GM19467 (cell line): ENCODE results near the gene DPP7.

Experiments
- ATAC-seq: cut with Tn5 transposase; IDR thresholded peaks from one replicate; pipeline ENCODE4 v1.9.1; 2021; ENCODE audit warnings: mild to moderate bottlenecking, moderate library complexity; ENCODE audit not compliant: unreplicated experiment

DPP7 gene

DNA sequence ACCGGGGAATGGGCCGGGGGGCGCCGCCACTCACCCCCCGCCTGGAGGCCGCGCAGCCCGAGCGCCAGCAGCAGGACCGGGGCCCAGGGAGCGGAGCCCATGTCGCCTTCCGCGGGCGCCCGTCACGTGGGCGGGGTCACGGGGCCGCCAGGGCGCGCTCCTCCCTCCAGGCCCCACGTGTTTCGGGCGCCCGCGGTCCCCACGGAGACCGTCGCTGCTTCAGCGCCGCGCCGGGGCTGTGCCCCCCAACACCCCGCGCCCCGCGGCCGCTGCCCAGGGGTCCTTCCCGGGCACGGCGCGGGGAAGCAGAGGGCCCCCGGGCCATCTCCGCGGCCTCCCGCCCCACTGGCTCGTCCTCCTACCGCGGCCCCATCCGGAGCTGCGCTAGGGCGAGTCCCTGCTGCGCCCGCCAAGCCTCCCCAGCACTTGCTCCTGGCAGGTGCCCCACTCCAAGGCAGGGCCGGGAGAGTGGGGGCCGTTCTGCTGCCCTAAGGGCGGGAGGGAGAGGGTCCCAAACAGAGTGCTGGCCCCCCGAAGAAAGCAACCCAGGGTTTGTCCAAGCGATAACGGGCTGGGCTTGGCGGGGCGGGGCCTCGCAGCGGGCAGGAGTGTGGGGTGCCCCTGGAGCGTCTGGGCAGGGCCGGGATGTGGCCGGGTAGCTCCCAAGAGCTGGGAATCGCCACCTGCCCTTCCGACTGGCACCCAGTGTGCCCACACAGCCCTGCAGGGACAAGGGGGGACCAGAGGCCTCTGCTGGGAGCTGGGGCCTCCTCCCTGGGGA, at the start of gene DPP7:
Gene DPP7 (minus strand): TSS at position 121 of the 781 bp plus-strand sequence. CDS start 20 bp downstream, at position 101.
- peak; percentile 69 for ATAC-seq

DNA sequence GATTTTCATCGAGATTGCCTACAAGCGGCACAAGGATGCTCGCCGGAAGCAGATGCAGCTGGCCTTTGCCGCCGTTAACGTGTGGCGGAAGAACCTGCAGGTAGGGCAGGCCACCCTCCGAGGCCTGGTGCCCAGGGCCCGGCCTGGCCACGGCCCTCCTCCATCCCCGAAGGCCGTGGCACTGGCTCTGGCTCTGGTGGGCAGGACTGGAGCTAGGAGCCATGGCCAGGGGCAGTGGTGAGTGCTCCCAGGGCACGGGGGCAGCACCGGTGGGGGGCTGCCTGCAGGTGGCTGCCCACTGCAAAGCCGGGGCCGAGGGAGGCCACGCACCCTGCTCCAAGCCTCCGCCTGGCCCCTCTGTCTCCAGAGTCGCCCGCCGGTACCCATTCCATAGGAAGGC, 49.3 kb upstream of the DPP7 start:
- no peak for ATAC-seq

DNA sequence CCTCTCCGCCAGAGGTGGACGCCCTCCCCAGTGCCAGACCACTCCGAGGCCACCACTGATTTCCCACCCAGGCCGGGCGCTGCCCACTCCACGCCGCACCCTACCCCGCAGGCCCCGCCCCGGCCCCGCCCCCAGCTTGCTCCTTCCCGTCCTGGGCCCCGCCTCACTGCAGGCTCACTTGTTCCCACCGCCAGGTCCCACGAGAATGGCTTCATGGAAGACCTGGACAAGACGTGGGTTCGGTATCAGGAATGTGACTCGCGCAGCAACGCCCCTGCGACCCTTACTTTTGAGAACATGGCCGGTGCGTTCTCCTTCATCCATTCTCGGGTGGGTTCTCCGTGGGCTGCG, 48.8 kb upstream of the DPP7 start:
- ATAC-seq = no peak

GRCh38 chr9:137162505-137163364, 48.2 kb upstream of the DPP7 start:
- ATAC-seq = no peak

DNA sequence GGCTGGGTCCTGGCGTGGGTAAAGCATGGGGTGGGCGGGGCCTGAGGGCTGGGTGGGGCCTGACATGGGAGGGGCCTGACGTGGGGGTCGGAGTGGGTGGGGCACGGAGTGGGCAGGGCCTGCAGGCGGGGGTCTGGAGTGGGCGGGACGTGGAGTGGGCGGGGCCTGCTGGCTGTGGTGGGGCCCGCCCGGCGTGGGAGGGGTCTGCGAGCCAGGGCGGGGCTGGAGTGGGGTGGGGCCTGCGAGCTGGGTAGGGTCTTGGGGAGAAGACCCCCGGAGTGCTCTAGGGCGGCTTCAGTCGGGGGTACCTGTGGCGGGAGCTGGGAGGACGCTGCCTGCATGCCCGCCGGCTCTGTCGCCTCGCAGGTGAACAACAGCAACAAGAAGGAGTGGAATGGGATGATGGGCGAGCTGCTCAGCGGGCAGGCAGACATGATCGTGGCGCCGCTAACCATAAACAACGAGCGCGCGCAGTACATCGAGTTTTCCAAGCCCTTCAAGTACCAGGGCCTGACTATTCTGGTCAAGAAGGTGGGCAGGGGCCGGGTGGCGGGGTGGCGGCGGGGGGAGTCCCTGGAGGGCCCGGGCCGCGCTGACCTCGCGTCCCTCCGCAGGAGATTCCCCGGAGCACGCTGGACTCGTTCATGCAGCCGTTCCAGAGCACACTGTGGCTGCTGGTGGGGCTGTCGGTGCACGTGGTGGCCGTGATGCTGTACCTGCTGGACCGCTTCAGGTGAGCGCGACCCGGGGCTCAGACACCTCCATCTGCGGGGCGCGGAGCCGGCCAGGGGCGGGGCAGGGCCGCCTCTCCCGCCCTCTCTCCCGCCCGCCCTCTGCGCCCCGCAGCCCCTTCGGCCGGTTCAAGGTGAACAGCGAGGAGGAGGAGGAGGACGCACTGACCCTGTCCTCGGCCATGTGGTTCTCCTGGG, 47.3 kb upstream of the DPP7 start:
- no peak for ATAC-seq

DNA sequence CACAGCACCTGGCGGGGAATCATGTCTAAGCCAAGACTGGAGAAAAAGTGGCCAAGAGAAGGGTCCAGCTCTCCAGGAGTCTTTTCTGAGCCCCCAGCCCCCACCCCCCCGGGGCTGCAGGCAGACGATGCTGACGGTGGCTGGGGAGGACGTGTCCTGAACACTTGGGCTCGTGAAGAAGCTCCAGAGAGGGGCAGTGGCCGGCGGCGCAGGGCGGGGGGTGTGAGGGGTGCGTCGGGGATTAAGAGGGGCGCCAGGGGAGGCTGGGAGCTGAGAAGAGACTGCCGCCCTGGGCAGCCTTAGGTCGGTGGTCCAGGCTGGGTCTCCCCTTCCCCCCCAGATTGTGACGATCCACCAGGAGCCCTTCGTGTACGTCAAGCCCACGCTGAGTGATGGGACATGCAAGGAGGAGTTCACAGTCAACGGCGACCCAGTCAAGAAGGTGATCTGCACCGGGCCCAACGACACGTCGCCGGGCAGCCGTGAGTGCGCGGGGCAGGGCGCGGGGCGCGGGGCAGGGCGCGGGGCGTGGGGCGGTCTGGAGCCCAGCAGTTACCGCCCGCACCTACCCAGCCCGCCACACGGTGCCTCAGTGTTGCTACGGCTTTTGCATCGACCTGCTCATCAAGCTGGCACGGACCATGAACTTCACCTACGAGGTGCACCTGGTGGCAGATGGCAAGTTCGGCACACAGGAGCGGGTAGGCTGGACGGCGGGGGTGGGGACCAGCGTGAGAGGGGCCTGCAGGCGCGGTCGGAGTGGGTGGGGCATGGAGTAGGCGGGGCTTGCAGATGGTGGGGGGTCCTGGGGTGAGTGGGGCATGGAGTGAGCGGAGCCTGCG, 46.4 kb upstream of the DPP7 start:
- no peak for ATAC-seq

DNA sequence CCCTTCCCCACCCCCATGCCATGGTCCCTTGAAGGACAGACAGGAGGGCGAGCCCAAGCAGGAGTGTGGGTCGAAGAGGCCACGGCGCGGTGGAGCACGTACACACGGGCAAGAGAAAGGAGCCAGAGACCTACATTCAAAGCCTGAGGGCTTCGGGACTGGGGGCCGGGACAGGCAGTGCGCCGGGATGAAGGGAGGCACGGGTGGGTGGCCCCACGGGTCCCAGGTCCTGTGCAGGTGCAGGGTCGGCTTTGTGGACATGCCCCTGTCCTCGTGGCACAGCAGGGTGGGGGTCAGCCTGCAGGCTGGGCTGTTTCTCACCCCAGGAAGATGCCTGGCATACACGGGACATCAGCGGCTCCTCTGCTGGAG, 45.5 kb upstream of the DPP7 start:
- no peak for ATAC-seq

DNA sequence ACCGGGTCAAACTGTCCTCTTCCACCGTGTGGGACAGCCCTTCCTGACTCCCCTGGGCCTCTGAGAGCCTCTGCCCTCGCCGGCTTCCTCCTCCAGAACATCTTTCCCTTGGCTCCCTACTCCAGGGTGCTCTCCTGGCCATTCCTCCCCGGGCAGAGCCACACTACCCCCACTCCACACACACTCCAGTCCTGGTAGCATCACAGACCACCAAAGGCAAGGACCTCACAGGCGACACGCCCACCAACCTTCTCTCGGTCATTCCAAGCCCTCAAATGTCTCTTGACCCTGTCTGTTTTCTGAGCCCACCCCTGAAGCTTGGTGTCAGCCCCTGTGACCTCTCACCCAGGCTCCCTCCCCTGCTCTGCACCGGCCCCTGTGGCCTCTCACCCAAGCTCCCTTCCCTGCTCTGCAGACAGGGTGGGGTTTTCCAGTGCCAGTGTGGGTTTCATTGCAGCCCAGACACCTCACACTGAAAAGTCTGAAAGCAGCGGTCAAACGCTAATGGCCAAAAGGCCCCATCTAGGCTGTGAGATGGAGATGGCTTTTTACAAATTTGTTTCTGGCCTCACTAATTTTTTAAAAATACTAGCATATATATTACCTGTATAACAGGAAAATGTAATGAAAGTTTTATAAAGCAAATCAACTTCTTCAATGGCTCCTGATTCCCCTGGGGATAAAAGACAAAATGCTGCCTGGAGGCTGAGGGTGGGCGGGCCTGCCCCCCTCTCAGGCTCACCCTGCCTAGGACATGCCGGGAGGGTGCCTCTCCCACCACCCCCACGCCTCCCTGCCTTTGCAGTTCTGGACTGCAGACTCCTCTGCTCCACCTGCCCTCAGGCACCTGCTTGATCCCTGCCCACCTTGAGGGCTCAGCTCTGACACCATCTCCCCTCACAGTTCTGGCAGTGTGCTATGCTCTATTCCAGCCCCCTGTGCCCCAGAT, 44.8 kb upstream of the DPP7 start:
- no peak for ATAC-seq

GRCh38 chr9:137158625-137159024, 44.1 kb upstream of the DPP7 start:
- no peak for ATAC-seq

DNA sequence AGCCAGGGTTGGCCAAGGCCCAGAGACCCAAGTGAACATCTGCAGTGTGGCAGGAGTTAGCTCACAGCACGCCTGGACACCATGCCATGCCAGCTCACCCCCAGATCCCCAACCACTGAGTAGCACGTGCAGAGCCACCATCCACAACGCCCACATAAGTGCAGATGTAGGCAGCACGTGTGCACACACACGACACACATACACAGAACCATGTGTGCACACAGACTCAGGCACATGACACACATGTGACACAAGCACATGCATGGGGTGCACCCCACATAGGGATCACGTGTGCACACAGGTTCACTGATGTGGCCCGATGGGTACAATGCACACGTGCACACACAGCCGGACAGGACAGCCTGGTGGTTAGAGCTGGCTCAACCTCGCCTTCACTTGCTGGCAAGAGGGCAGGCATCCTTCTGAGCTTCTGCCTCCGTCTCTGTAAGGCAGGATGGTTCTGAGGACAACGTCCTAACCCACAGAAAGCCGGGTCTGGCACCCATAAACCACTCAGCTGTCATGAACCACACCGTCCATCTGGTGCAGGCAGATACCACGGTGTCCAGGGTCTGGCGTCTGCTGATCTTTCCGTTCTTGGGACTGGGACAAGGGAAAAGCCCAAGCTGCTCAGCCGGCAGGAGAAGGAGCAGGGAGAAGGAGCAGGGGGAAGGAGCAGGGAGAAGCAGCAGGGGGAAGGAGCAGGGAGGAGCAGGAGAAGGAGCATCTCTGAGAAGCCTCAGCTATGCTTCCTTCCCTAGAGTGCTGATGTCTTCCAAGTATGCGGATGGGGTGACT, 43.3 kb upstream of the DPP7 start:
- no peak for ATAC-seq

DNA sequence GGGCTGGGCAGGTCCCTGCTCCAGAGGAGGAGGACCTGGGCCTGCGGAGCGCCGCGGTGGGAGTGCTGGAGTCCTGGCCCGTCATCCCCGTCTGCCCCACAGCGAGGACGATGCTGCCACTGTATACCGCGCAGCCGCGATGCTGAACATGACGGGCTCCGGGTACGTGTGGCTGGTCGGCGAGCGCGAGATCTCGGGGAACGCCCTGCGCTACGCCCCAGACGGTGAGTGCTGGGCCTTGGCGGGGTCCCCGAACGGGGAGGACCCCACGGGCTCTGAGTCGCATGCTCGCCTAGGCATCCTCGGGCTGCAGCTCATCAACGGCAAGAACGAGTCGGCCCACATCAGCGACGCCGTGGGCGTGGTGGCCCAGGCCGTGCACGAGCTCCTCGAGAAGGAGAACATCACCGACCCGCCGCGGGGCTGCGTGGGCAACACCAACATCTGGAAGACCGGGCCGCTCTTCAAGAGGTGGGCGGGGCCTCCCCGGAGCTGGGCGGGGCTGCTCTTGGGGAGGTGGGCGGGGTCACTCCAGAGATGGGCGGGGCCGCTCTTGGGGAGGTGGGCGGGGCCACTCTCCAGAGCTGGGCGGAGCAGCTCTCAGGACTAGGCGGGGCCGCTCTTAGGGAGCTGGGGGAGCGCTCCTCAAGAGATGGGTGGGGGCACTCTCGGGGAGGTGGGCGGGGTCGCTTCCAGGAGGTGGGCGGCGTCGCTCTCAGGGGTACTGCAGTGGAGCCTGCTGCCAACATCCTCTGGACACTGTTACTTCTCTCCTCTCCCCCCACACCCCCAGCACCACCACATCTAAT, 42.2 kb upstream of the DPP7 start:
- no peak for ATAC-seq

DNA sequence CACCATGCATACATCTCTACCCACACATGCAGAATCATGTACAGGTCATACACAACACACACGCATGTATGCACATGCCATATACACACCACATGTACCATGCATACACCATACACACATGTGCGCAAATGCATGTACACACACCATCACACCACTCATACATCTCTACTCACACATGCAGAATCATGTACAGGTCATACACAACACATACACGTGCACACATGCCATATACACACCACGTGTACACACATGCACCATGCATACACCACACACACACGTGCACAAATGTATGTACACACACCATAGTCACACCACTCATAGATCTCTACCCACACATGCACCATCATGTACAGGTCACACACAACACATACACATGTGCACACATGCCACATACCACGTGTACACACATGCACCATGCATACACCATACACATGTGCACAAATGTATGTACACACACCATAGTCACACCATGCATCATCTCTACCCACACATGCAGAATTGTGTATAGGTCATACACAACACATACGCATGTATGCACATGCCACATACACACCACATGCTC, 38.4 kb upstream of the DPP7 start:
- no peak for ATAC-seq

GRCh38 chr9:137150617-137151457, 36.3 kb upstream of the DPP7 start:
- peak; percentile 37 for ATAC-seq

DNA sequence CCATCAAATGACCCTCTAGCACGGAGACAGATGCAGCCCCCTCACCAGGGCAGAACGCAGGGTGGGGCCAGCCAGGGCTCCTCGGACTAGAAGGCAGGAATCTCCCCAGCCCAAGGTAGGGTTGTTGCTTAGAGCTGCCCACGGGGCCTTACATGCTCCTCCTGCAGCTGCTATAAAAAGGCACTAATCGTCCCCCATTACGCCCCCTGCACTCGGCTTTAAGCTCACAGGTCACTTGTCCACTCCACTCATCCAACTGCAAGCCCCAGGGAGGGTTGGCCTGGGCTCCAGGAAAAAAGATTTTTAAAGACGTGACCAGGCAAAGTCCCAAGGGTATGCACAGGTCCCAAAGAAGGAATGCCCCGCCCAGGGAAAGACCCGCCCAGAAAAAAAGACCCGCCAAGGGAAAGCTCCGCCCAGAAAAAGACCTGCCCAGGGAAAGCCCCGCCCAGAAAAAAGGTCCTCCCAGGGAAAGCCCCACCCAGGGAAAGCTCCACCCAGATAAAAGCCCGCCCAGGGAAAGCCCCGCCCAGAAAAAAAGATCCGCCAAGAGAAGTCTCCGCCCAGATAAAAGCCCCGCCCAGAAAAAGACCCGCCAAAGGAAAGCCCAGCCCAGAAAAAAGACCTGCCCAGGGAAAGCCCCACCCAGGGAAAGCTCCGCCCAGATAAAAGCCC, 35.5 kb upstream of the DPP7 start:
- no peak for ATAC-seq

GRCh38 chr9:137149363-137149762, 34.8 kb upstream of the DPP7 start:
- ATAC-seq = no peak

DNA sequence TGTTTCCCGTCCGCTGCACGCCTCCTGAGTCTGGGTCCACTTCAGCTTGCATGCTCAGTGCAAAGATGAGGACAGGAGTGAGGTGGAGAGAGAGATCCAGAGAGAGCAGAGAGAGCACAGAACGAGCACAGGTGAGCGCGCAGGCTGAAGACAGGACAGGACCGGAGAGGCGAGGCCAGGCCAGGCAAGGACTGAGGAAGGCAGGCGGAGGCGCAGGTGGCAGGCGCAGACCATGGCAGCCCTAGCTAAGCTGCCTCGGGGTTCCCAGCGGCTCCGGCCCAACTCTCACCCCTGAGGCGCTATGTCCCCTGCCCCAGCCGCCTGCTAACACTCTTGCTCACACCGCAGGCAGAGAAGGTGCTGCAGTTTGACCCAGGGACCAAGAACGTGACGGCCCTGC, 34.1 kb upstream of the DPP7 start:
- no peak for ATAC-seq
